DND-41 (cell line): Measurements from ENCODE around the gene OR14I1.

Experiments
- ATAC-seq: fragments of 200-7000 bp; cut with Tn5 transposase; 3 replicates; pipeline ENCODE4 v1.9.1; 2021; ENCODE audit warnings: low read depth; ENCODE audit not compliant: insufficient read depth
- DNase-seq: peaks from one replicate; pipeline ENCODE4 v3.0.0-alpha.2; 2020
- H2AFZ ChIP-seq: 2 replicates; pipeline ENCODE4 v1.6.0; 2012; ENCODE audit warnings: low read depth, low read length
- H3K27ac ChIP-seq: 2 replicates; pipeline ENCODE4 v1.5.1; 2012; ENCODE audit warnings: low read length, inconsistent platforms
- H3K27me3 ChIP-seq: fragments of 200-600 bp; sonication (generic); 2 replicates; pipeline ENCODE4 v1.6.0; 2012; ENCODE audit warnings: low read length, mild to moderate bottlenecking, inconsistent platforms; ENCODE audit not compliant: insufficient read depth, poor library complexity
- H3K36me3 ChIP-seq: 2 replicates; pipeline ENCODE4 v1.5.1; 2012; ENCODE audit warnings: low read length, inconsistent platforms; ENCODE audit not compliant: insufficient read depth
- H3K4me1 ChIP-seq: 2 replicates; pipeline ENCODE4 v1.5.1; 2012; ENCODE audit warnings: mild to moderate bottlenecking, low read length; ENCODE audit not compliant: insufficient read depth
- H3K4me2 ChIP-seq: 2 replicates; pipeline ENCODE4 v1.6.0; 2012; ENCODE audit warnings: mild to moderate bottlenecking, moderate library complexity, low read length, inconsistent platforms; ENCODE audit not compliant: insufficient read depth
- H3K4me3 ChIP-seq, 2 experiments: fragments of 200-600 bp in 1 of 2; shearing (Covaris generic) in 1 of 2; 2 replicates each; pipeline ENCODE4 v1.5.1; 2012 to 2016; ENCODE audit warnings: inconsistent platforms in 2 of 2, low read length in 2 of 2, mild to moderate bottlenecking in 2 of 2, low read depth in 1 of 2, moderate library complexity in 1 of 2
- H3K79me2 ChIP-seq: 2 replicates; pipeline ENCODE4 v1.6.0; 2012; ENCODE audit warnings: low read length, inconsistent platforms; ENCODE audit not compliant: insufficient read depth
- H3K9ac ChIP-seq: 2 replicates; pipeline ENCODE4 v1.6.0; 2012; ENCODE audit warnings: low read depth, mild to moderate bottlenecking, inconsistent platforms, low read length, moderate library complexity
- H3K9me3 ChIP-seq: 2 replicates; pipeline ENCODE4 v1.5.1; 2012; ENCODE audit warnings: low read length, moderate library complexity, mild to moderate bottlenecking, inconsistent platforms; ENCODE audit not compliant: insufficient read depth, severe bottlenecking
- H4K20me1 ChIP-seq: 2 replicates; pipeline ENCODE4 v1.6.0; 2012; ENCODE audit warnings: low read length; ENCODE audit not compliant: insufficient read depth
- CTCF ChIP-seq: IDR thresholded peaks from 2 replicates; pipeline ENCODE4 v1.5.1; 2012; ENCODE audit warnings: borderline replicate concordance, low read length, moderate library complexity, mild to moderate bottlenecking; ENCODE audit not compliant: poor library complexity, severe bottlenecking; ENCODE audit errors: extremely low read depth
- EZH2 ChIP-seq: IDR thresholded peaks from 3 replicates; pipeline ENCODE4 v1.6.1; 2012; ENCODE audit warnings: borderline replicate concordance, low read depth, mild to moderate bottlenecking, moderate library complexity, low read length, inconsistent platforms; ENCODE audit not compliant: severe bottlenecking

Gene OR14I1

GRCh38 chr1:248703674-248704073, 1.1 kb upstream of the OR14I1 start:
- no peak overlapping the region for H2AFZ ChIP-seq
- H3K9ac ChIP-seq = no peak overlapping the region
- no peak overlapping the region for H3K4me3 ChIP-seq
- ATAC-seq (no peak), DNase-seq (no peak)
- no peaks in the 10 kb centered on the region for H4K20me1 ChIP-seq
- TF ChIP-seq EZH2 (no peak), CTCF (no peak)
- no peaks in the 10 kb centered on the region for H3K79me2 ChIP-seq
- no peaks in the 10 kb centered on the region for H3K36me3 ChIP-seq
- no peaks in the 10 kb centered on the region for H3K4me1 ChIP-seq
- H3K27ac ChIP-seq = no peak overlapping the region
- H3K4me2 ChIP-seq = no peak overlapping the region
- no peaks in the 10 kb centered on the region for H3K9me3 ChIP-seq
- H3K27me3 ChIP-seq = no peaks in the 10 kb centered on the region

- DNase-seq = no peak
- Histone ChIP-seq H3K4me3 (no peak overlapping the region), H3K9me3 (no peaks in the 10 kb centered on the region), H3K9ac (no peak overlapping the region), H3K27ac (no peak overlapping the region), H2AFZ (no peak overlapping the region), H4K20me1 (no peaks in the 10 kb centered on the region), H3K27me3 (no peaks in the 10 kb centered on the region), H3K36me3 (no peaks in the 10 kb centered on the region), H3K79me2 (no peaks in the 10 kb centered on the region), H3K4me1 (no peaks in the 10 kb centered on the region), H3K4me2 (no peak overlapping the region)
- TF ChIP-seq EZH2 (no peak), CTCF (no peak)
- no peak for ATAC-seq
These were observed 3.5 kb downstream of the OR14I1 start for GRCh38 chr1:248699099-248699498.

GRCh38 chr1:248697907-248698306, 4.7 kb downstream of the OR14I1 start:
- Histone ChIP-seq H3K9me3 (no peaks in the 10 kb centered on the region), H3K27me3 (no peaks in the 10 kb centered on the region), H3K4me2 (no peak overlapping the region), H3K27ac (no peak overlapping the region), H3K79me2 (no peaks in the 10 kb centered on the region), H2AFZ (no peak overlapping the region), H3K4me3 (no peak overlapping the region), H4K20me1 (no peaks in the 10 kb centered on the region), H3K36me3 (no peaks in the 10 kb centered on the region), H3K4me1 (no peaks in the 10 kb centered on the region), H3K9ac (no peak overlapping the region)
- TF ChIP-seq CTCF (no peak), EZH2 (no peak)
- DNase-seq (no peak), ATAC-seq (no peak)

GRCh38 chr1:248696774-248697173, 5.8 kb downstream of the OR14I1 start:
- Histone ChIP-seq H3K27me3 (no peaks in the 10 kb centered on the region), H3K9me3 (no peaks in the 10 kb centered on the region), H3K4me3 (no peak overlapping the region), H3K27ac (no peak overlapping the region), H2AFZ (no peak overlapping the region), H3K79me2 (no peaks in the 10 kb centered on the region), H3K9ac (no peak overlapping the region), H3K36me3 (no peaks in the 10 kb centered on the region), H3K4me2 (no peak overlapping the region), H4K20me1 (no peaks in the 10 kb centered on the region), H3K4me1 (no peaks in the 10 kb centered on the region)
- ATAC-seq (no peak), DNase-seq (no peak)
- TF ChIP-seq CTCF (no peak), EZH2 (no peak)
